ENCODE results near the gene OSBPL6.

The OSBPL6 gene

DNA sequence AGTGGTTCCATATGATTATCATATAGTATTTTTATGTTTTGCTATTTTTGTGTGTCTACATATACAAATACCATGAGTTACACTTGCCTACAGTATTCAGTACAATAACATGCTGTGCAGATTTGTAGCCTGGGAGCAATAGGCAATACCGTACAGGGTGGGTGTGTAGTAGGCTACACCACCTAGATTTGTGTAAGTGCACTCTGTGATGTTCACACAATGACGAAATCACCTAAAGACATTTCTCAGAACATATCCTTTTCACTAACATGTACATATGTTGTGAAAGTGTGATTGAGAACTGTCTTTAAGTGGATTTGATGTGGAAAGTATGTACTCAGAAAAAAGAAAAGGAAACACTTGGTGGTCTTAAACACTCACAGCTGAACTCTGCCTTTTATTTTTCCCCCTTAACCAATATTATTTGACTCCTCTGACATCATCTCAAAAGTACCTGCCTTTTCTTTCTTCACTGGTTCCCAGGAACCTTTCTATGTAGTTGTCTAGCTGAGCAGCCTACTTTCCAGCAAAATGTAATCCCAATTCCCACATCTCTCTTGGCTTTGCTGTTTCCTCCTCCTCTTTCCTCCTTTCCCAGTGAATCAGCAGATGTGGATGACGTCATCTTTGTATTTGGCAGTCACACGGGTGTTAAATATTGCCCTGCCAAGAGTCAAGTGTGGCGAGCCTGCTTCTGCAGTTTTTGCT, 47.7 kb downstream of the OSBPL6 start:
- DNase-seq = no peak

DNA sequence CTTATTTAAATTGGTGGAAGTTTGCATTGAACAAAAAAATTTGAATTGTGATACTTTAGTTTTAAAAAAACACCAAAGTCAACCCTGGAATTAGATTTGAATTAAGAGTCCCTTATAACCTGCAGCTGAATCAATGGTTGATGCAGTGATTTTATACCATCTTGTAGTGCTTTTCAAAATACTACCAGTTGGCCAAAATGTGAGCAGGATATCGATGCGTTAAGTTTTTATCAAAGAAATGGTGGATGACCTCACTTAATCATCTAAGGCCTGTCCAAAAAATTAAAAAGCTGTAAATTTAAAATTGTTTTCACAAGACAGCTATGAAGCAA, 48.2 kb downstream of the OSBPL6 start:
- DNase-seq = no peak

DNA sequence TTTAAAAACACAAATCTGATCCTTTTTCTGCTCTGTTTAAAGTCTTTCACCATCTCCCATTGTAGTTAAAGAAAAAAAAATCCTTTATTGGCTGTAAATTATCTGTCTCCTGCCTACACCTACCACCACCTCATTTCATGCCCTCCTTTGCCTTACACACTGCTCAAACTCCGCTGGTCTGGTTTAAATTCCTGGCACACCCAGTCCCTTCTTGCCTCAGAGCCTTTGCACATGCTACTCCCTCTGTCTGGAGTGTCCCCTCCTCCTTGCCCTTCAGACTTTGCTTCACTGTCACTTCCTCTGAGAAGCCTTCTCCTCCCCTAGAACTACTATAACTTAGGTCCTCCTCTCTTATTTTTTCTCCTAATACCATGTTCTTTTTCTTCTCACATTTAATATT, 49.6 kb downstream of the OSBPL6 start:
- DNase-seq = no peak

DNA sequence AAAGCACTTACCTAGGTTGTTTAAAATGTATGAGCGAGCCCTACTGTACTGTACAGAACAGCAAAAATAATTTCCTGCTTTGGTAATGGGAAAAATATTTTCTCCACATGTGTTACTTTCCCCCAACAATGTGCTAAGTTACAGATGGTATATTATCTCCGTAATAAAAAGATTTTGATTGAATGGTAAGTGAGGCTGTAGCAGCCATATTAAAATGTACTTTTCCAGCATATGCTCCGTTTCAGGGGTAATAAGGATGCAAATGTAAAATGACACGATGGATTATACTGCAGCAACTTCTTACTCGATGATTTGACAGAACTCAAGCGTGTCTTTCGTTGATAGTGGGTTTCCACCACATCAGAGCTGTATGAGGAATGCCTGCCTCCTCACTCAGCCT, 50.5 kb downstream of the OSBPL6 start:
- no peak for DNase-seq

DNA sequence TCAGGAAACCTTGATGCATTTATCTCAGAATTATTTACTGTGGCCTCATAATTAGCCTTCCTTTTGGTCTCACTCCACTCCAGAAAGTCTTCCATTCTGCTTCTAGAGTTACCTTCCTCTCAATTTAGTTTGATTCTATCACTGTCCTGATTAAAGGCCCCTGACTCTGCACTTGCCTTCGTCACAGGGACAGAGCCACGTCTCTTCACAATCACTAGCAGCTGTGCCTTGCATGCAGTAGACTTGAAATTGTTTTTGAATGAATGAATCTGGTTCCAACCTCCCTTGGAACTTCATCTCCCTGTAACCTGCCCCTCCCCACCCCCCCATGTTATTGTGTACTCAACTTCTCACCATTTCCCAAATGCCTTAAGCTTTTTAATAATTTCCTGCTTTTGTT, 52.4 kb downstream of the OSBPL6 start:
- DNase-seq = no peak

DNA sequence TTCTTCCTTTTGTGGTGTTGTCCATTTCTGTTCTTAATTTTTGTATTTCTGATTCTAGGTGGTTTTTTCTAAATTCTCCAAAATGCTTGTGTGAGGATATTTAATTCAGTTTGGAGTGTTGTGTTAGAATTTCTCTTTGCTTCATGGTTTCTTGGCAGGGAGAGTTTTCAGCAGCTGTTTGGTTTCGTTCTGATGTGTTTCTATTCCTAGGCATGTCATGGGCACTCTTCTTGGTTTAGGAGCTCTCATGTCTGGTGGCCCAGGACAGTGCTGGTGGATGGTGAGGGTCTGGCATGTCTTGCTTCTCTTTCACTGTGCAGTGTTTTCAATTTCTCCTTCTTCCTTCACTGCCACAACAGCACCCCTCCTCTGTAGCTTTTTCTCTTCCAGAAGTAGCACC, 52.9 kb downstream of the OSBPL6 start:
- no peak for DNase-seq

DNA sequence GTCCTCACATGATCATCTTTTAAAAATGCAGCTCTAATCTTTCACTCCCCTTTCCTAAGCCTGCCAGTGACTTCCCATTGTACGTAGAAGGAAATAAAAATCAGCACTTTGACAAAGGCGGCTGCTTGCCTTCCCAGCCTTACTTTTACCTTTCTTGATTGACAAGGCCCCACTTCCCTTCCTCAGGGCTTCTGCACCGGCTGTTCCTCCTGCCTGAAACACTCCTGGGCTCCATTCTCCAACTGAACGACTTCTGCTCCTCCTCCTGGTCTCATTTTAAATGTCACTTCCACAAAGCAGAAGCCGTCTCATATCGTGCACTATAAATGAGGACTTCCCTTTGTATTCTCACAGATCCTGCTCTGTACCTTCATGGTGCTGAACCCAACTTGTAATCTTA, 56.1 kb downstream of the OSBPL6 start:
- DNase-seq = no peak

DNA sequence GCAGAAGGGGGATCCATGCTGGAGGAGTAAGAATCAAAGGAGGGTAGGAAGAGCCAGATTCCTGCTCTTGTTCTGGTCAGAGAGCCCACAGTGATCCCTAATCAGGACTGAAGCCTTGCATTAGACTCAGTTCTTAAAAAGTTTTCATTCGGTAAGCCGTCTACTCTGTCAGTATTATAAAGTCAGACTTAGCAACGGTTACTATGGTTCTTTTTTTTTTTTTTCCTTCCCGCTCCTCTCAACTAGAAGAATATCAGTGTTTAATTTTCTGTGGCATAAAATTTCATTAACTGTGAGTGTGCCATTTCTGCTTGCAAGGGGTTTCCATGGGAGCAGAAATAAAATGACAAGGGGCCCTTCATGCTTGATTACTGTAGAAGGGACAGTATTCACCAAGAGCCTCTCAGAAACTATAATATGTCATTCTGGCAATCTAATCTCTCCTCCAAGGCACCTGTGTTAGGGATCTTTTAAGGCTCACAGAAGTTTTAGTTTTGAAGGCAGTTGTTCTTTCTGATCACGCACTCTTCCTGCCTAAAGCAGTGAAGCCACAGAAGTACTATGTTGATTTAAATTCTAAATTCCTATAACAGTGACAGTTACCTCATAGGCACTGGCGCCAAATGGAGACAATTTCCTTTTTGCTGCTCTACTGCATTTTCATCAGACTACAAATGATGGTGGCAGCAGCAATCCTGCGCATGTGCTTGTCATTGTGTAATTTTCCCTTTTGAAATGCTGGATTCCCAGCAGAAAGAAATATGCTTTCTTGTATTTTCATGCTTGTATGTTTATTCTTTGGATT, 57.0 kb downstream of the OSBPL6 start:
- no peak for DNase-seq

DNA sequence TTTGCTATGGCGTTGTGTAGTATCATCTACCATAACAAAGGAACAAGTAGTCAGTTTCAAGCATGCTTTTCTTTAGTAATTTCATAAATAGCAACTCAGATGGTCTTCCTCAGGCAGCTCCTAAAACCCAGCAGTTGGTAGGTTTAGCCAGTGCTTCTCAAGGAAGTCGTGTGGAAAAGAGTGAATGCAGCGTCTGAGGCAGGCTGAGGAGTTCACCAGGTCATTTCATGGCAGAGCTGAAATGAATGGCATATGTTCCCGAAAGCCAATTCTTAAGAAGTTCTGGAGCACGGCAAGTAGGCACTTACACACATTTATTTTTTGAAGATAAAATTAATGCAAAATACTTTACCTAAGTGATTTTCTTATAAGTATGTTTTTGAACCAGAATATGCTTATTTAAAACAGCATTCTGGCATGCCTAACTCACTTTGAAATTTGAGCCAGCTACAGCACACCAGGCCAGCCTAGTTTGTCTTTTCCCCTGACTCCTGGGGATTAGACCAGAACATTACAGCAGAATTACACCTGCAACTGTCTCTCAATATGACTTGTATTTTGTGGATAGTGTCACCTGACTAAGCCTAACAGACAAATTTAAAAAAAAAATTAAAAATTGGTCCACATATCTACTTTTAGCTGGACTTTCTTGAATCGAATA, 62.2 kb downstream of the OSBPL6 start:
- DNase-seq = no peak

DNA sequence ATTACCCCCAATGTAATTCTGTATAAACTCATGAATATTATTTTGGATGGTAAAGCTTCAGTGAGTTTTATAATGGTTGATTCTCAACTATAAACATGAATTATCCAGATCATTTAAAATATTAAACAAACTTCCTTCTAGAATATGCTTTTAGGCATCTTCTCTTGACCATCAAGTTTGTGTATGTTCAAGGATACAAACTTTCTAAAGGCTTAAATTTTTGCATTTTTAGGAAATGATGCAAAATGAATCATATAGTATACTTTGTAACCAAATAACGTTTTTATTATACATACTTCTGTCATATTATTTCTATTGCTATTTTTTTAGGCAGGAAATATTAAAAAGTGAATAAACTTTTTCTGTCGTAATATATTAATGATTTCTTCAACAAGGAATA, 62.8 kb downstream of the OSBPL6 start:
- DNase-seq = no peak

DNA sequence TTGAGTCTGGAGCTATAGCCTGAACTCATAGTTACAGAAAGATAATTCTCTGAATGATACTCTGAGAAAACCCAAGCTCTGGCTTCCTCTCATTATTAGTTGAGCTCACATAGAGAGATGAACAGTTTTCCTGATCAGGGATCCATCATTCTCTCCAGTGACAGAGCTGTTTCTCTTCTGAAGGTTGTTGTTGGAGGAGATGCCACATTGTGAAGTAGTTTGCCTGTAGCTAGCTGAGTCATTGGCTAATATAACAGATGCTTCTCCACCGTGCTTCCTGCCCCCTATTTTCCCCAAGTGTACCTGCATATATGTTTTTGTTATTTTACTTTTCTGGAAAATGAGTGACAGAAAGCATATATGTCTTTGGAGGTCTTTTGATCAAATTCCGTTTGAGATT, 64.6 kb downstream of the OSBPL6 start:
- DNase-seq = no peak

DNA sequence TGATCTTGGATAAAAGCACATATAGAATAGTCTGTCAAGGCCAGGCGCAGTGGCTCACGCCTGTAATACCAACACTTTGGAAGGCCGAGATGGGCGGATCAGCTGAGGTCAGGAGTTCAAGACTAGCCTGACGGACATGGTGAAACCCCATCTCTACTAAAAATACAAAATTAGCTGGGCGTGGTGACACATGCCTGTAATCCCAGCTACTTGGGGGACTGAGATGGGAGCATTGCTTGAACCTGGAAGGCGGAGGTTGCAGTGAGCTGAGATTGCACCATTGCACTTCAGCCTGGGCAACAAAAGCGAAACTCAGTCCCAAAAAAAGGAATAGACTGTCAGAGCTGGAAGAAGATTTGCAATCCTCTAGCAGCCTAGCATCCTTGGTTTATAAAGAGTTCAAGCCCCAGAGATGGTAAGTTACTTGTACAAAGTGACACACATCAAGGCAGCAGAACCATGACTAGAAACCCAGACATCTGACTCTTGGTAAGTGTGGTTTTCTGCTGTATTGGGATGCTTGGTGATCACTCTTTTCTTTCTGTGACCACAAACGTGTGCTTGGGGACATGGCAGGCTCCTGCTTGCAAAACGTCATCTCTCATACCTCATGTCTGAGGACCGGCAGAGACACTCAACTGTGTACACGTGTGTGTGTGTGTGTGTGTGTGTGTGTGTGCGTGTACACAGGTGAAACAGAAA, 69.0 kb downstream of the OSBPL6 start:
- no peak for DNase-seq

DNA sequence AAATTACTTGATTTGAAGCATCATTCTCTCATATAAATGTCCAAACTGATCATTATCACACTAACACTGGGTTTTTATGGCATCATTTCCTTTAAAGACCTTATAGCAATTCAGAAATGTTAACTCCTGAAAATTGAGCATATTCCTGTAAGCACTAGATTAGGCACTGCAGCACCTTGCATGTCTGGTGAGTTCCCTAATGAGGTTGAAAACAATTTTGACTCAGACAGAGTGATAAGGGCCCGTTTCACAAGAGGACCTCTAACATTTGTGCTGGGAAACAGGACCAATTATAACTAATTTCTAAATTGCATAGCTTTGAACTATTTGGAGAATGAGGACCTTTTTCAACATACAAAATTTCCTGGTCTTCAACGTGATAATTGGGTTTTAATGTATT, 69.9 kb downstream of the OSBPL6 start:
- DNase-seq = no peak

DNA sequence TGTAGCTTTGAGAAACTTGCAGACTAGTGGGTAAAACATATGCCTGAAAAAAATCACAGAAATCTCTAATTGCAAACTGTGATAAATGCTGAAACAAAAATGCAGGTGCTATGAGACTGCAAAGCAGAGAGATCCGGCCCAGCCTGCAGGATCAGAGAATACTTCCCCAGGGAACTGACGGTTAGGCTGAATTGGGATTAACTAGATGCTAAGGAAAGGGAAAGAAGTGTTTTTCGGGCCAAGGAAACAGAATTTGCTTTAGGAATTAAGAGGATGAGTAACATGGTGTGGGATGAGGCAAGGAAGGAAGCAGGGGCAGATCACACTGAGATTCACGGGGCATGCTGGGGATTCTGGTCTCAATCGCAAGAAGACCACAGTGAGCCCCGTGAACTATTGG, 71.5 kb downstream of the OSBPL6 start:
- no peak for DNase-seq

DNA sequence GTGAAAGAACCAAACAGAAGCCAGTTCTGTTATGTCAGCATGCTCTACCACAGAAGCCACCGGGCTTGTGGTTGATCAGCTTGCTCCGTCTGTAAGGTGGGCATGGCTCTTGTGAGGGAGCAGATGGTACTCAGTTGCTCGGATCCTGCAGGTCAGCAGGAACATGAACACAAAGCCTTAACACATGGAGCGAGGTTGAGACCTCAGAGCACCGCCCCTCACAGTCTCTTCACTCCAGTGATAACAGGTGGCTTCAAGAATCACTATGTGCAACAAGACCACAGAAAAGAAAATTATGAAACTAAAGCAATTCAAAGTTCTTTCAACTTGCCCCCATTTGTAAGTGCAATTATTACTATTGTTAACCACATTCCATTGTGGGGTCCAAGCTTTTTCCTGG, 72.1 kb downstream of the OSBPL6 start:
- no peak for DNase-seq

DNA sequence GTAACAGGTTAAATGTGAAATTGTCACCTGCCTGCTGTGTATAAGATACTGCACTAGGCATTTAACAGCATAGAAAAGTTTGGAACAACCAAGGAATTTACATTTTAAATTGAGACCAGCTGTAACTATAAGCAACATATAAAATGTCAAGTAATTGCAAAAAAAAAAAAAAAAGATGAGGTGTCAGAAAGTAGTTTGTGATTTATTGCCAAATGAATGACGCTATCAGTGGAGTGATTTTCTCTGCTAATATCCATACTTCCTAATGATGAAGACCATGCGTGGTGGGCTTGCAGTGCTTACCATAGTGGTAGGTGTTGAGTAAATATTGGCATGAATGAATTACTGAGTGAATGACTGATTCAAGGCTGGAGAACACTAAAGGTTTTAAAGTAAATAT, 73.3 kb downstream of the OSBPL6 start:
- DNase-seq = no peak

DNA sequence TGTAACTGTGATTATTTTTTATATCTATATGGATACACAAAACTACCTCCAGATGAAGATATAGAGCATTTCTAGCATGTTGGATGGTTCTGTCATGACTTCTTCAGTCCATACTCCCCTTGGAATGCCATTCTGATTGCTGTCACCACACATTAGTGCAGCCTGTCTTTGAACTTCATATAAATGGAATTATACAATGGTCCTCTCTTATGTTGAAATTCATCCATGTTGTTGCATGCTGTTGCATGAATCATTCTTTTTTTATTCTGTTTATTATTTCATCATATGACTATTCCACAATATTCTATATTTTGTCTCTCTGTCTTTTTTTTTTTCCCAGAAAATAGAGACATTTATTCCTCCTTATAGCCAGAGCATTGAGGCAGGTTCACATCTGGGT, 74.1 kb downstream of the OSBPL6 start:
- no peak for DNase-seq

DNA sequence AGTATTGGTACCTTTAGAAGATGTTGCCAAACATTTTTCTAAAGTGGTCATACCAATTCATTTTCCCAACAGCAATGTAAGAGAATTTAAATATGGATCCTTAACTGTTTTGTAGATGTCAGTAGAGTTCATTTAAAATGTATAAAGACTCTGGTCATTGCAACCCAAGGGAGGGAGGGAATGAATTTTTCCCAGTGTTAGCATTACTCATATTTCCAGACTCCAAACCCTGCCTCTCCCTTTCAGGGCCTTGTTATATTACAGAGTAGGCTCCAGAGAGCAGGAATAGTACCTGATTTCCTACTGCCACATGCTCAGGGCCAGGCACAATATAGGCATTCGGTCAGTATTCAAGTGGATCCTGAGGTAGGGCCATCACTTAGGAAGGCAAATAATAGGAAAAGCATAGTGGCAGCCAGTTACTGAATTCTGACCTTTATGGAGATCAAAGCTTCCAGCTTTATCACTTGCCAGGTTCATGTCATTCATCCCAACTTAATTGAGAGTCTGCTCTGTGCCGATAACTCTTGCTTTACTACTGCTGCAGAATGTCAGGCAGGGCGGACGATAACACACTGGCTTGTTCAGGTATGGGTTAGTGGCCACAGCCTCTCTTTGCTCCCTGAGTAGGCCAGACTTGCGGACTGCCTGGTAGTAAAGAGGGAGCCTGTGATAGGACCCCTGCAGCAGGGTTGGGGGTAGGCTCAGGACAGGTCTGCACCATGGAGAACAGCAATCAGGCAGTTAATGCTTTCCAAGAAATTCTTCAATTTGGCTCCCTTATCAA, 75.3 kb downstream of the OSBPL6 start:
- DNase-seq = no peak

DNA sequence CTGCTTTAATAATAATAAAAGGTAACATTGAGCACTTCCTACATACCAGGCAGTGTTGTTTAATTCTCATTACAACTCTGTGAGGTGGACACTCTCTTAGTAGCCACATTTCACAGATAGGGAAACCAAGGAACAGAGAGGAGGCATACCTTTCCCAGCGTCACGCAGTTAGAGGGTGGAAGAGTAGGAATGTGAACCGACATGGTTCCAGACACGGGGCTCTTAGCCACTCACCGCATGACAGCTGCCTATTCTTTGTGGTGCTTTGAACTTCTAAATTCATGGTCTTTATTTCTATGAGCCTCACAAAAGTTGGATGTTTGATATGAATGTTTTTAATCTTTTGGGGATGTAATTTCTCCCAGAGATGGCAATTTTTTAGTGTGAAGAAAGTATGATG, 76.0 kb downstream of the OSBPL6 start:
- DNase-seq = no peak

DNA sequence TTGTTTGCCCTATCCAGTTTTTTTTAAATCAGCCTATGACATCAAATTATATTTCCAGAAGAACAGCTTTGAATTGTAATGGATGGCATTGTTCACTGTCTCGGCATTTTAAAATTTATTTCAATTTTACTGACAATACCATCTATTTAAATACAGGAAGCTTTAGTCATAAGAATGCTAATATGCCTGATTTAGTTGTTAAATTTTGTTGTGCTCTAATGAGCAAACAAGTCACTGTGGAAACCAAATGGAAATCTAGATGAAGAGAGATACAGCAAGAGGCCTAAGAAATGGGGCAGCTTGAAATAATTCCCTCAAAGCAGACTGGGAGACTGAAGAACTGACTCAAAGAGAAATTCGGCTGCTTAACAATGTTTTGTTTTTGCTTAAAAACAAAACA, 76.8 kb downstream of the OSBPL6 start:
- no peak for DNase-seq

DNA sequence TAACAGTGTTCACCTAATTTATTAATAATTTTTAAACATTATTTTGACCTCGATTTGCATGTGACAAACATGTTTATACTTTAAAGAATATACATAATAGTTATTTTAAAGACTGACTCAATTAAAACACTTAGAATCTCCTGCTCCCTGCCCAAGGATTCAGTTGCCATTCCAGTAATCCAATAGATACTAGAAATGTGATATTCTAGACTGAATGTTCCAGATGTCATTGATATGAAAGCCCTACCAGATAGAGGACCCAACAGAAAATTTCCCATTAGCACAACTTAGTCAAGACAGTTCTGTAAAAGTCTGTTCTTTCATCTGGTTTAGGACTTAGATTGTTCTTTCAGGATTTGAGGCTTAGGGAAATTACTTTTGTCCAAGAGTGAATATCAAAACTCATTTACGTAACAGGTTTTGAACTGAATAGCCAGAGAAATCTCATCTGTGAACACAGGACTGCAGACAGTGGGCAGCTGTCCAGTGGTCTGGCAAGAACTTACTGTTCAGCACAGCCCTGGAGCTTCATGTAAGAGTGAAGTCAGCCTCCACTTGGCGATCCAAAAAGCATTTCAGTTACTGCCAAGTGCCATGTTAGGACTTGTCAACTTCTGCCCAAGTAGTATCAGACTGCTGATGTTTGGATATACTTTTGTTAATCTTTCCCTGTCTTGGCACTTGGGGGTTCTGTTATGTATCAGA, 77.5 kb downstream of the OSBPL6 start:
- no peak for DNase-seq

DNA sequence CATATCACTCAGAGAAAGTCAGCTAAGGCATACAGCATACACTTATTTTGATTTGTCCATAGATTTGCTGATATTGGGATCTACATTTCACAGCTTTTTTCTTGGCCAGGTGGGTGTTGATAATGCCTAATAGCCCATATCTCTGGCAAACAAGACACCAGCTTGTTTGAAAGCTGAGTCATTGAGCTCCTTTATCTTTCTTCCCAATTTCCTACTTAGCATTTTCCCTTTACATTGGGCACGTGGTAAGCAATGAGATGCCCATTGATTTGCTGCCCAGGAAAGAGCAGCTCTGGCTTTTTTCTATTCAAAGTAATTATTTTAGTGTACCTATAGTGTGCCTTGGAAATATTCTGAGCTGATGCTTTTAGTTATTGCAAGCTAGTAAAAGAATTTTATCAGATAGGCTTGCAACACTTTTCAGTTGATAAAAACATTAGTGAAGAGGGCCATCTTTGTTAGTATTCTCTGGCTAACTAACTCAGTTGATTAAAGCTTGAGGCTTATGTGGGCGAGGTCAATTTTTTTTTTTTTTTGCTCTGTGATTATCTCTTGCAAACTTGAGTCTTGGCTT, 79.6 kb downstream of the OSBPL6 start:
- DNase-seq = no peak

Data from stimulated activated naive CD4-positive, alpha-beta T cell treated with Interleukin-2 at 50 U/mL for 16 hours (primary cell).